Measurements from ENCODE around the gene CSNK2A3.

- TF ChIP-seq CREB1 (IDR thresholded peaks at IDR 0.05; ENCODE audit: low read depth) (no peak), TCF12 (IDR thresholded peaks at IDR 0.05; ENCODE audit: low read depth) (no peak), ZBTB7A (IDR thresholded peaks at IDR 0.05; ENCODE audit: low read depth) (no peak), EP300 (IDR thresholded peaks at IDR 0.05; ENCODE audit: borderline replicate concordance) (no peak), EGR1 (IDR thresholded peaks at IDR 0.05) (no peak), REST (IDR thresholded peaks at IDR 0.05; ENCODE audit: low read depth) (no peak), YY1 (IDR thresholded peaks at IDR 0.05; ENCODE audit: low read depth) (no peak), TAF1 (IDR thresholded peaks at IDR 0.05; ENCODE audit: low read depth) (no peak), RAD21 (IDR thresholded peaks at IDR 0.05; ENCODE audit: low read depth) (no peak), MAX (IDR thresholded peaks at IDR 0.05) (no peak)
Observed at GRCh38 chr11:11304550-11304949, 48.5 kb downstream of the CSNK2A3 start.

Data from Ishikawa (cell line).